ENCODE data around the gene GLYR1. TPM values are rescaled to one million over a fixed set of nuclear protein-coding genes. Genes with fewer than 3 reads are reported as not detected.

The GLYR1 gene
- total RNA-seq, 1 donor from 2014 or later: 105 TPM

GRCh38 chr16:4769306-4769638, 77.8 kb downstream of the GLYR1 start:
- Mint-ChIP-seq H3K4me3 (peak overlapping the region; percentile 79), H3K9me3 (no peaks in the 10 kb centered on the region), H3K4me1 (peaks cover 15% of the 10 kb centered on the region), H3K27me3 (ENCODE audit: low read depth) (no peaks in the 10 kb centered on the region), H3K27ac (no peak overlapping the region), H3K36me3 (no peaks in the 10 kb centered on the region)
- DNase-seq (ENCODE audit: low spot score in 2 of 2, unreplicated experiment in 2 of 2): no peak
- no peak for TF ChIP-seq CTCF (IDR thresholded peaks at IDR 0.05; ENCODE audit: unreplicated experiment)

- H3K4me1 Mint-ChIP-seq: peaks cover 15% of the 10 kb centered on the region
- H3K4me3 Mint-ChIP-seq: peak overlapping the region; percentile 79
- no peaks in the 10 kb centered on the region for H3K9me3 Mint-ChIP-seq
- DNase-seq (ENCODE audit: low spot score in 2 of 2, unreplicated experiment in 2 of 2): peak; percentile 92 to 98
- H3K27ac Mint-ChIP-seq: peak overlapping the region; percentile 97
- TF ChIP-seq CTCF (IDR thresholded peaks at IDR 0.05; ENCODE audit: unreplicated experiment): no peak
- no peaks in the 10 kb centered on the region for H3K36me3 Mint-ChIP-seq
- no peaks in the 10 kb centered on the region for H3K27me3 Mint-ChIP-seq (ENCODE audit: low read depth)
Measured at GRCh38 chr16:4768549-4769305, 78.4 kb downstream of the GLYR1 start.

- no peaks in the 10 kb centered on the region for H3K9me3 Mint-ChIP-seq
- DNase-seq (ENCODE audit: low spot score in 2 of 2, unreplicated experiment in 2 of 2): no peak
- no peak for TF ChIP-seq CTCF (IDR thresholded peaks at IDR 0.05; ENCODE audit: unreplicated experiment)
- H3K27me3 Mint-ChIP-seq (ENCODE audit: low read depth): no peaks in the 10 kb centered on the region
- H3K36me3 Mint-ChIP-seq: no peaks in the 10 kb centered on the region
- peaks cover 15% of the 10 kb centered on the region for H3K4me1 Mint-ChIP-seq
- peak overlapping the region; percentile 97 for H3K27ac Mint-ChIP-seq
- H3K4me3 Mint-ChIP-seq: peak overlapping the region; percentile 79
Measured at GRCh38 chr16:4767872-4768548, 79.1 kb downstream of the GLYR1 start.

GRCh38 chr16:4766875-4767628, 80.0 kb downstream of the GLYR1 start, which contains the start of gene ZNF500:
Gene ZNF500, minus strand, starts transcription at chr16:4767162. Its CDS starts 1,184 bp downstream, at chr16:4765978.
- no peaks in the 10 kb centered on the region for H3K9me3 Mint-ChIP-seq
- no peaks in the 10 kb centered on the region for H3K27me3 Mint-ChIP-seq (ENCODE audit: low read depth)
- H3K36me3 Mint-ChIP-seq: peaks cover 2% of the 10 kb centered on the region
- H3K4me1 Mint-ChIP-seq: peaks cover 15% of the 10 kb centered on the region
- DNase-seq (ENCODE audit: low spot score in 2 of 2, unreplicated experiment in 2 of 2): peak; percentile 88 to 98
- H3K4me3 Mint-ChIP-seq: peak within 1 kb of the TSS; percentile 79
- peak within 1 kb of the TSS; percentile 97 for H3K27ac Mint-ChIP-seq
- TF ChIP-seq CTCF (IDR thresholded peaks at IDR 0.05; ENCODE audit: unreplicated experiment): no peak

GRCh38 chr16:4765511-4766474, 81.3 kb downstream of the GLYR1 start:
- Mint-ChIP-seq H3K36me3 (peaks cover 5% of the 10 kb centered on the region), H3K9me3 (no peaks in the 10 kb centered on the region), H3K27me3 (ENCODE audit: low read depth) (no peaks in the 10 kb centered on the region), H3K4me1 (peaks cover 15% of the 10 kb centered on the region), H3K27ac (peak overlapping the region; percentile 71), H3K4me3 (peak overlapping the region; percentile 75)
- no peak for TF ChIP-seq CTCF (IDR thresholded peaks at IDR 0.05; ENCODE audit: unreplicated experiment)
- no peak for DNase-seq (ENCODE audit: low spot score in 2 of 2, unreplicated experiment in 2 of 2)

Data from mesothelial cell of epicardium (in vitro differentiated cells).